K562 (cell line): ENCODE results near the gene PCNX2. TPM values are rescaled to one million over a fixed set of nuclear protein-coding genes. Genes with fewer than 3 reads are reported as not detected.

ENCODE experiments used
- BCL6 ChIP-seq: fragments of 250-450 bp; sonication (Bioruptor Pico); IDR thresholded peaks from 2 replicates; pipeline ENCODE4 v1.4.0; 2020
- E2F1 ChIP-seq: sonication (generic); formaldehyde crosslinking; IDR thresholded peaks from 2 replicates; pipeline ENCODE4 v1.8.1; 2023; ENCODE audit warnings: mild to moderate bottlenecking, missing genetic modification reagents, moderate library complexity
- E2F6 ChIP-seq, 2 experiments: IDR thresholded peaks; 2 replicates each; pipeline ENCODE4 v1.6.1; 2011; ENCODE audit warnings: borderline replicate concordance in 1 of 2, control low read depth in 1 of 2, low read depth in 1 of 2, low read length in 1 of 2, mild to moderate bottlenecking in 1 of 2, mixed read lengths in 1 of 2, moderate library complexity in 1 of 2; ENCODE audit not compliant: insufficient read depth in 1 of 2, insufficient read length in 1 of 2, poor library complexity in 1 of 2, severe bottlenecking in 1 of 2; ENCODE audit errors: extremely low read depth in 1 of 2
- HNRNPLL ChIP-seq: fragments of 200-400 bp; formaldehyde crosslinking; IDR thresholded peaks from 2 replicates; pipeline ENCODE4 v1.6.1; 2017; ENCODE audit warnings: low read length, low read depth, mild to moderate bottlenecking; ENCODE audit not compliant: poor library complexity, severe bottlenecking
- ILF3 ChIP-seq: fragments of 450-650 bp; IDR thresholded peaks from 2 replicates; pipeline ENCODE4 v1.6.1; 2018; ENCODE audit warnings: antibody characterized with exemption, mild to moderate bottlenecking, moderate library complexity, borderline replicate concordance
- KHSRP ChIP-seq: fragments of 450-650 bp; IDR thresholded peaks from 2 replicates; pipeline ENCODE4 v1.6.1; 2017
- PHB2 ChIP-seq: fragments of 450-650 bp; IDR thresholded peaks from 2 replicates; pipeline ENCODE4 v1.6.1; 2017; ENCODE audit warnings: low read depth
- PRDM10 ChIP-seq: fragments of 450-650 bp; IDR thresholded peaks from 2 replicates; pipeline ENCODE4 v1.6.1; 2018; ENCODE audit not compliant: partially characterized antibody
- RAD21 ChIP-seq, 2 experiments: fragments of 250-450 bp in 1 of 2; fragments of 450-650 bp in 1 of 2; sonication (Bioruptor Pico) in 1 of 2; formaldehyde crosslinking in 1 of 2; IDR thresholded peaks in 1 of 2; conservative IDR thresholded peaks in 1 of 2; 2 replicates each; pipeline versions ENCODE4 v1.4.0 to v1.8.0; 2020 to 2022; ENCODE audit warnings: mild to moderate bottlenecking in 2 of 2, moderate library complexity in 1 of 2
- RCOR1 ChIP-seq, 2 experiments: IDR thresholded peaks; 2 replicates each; pipeline ENCODE4 v1.6.1; 2012; ENCODE audit warnings: low read depth in 2 of 2, low read length in 2 of 2, borderline replicate concordance in 1 of 2, improper control_type of control experiment in 1 of 2
- SNIP1 ChIP-seq: fragments of 450-650 bp; IDR thresholded peaks from 2 replicates; pipeline ENCODE4 v1.7.1; 2017; ENCODE audit warnings: low read depth, mild to moderate bottlenecking
- YBX1 ChIP-seq: fragments of 450-650 bp; IDR thresholded peaks from 2 replicates; pipeline ENCODE4 v1.7.1; 2016; ENCODE audit warnings: mild to moderate bottlenecking
- ZBTB17 ChIP-seq: fragments of 450-650 bp; formaldehyde crosslinking; IDR thresholded peaks from 2 replicates; pipeline ENCODE4 v1.4.0; 2020; ENCODE audit warnings: mild to moderate bottlenecking
- ZNF311 ChIP-seq: fragments of 250-450 bp; sonication (Bioruptor Pico); IDR thresholded peaks from 2 replicates; pipeline ENCODE4 v1.4.0; 2020; ENCODE audit warnings: mild to moderate bottlenecking, moderate library complexity
- ZNF785 ChIP-seq: fragments of 250-450 bp; sonication (Bioruptor Pico); IDR thresholded peaks from 2 replicates; pipeline ENCODE4 v1.4.0; 2020; ENCODE audit warnings: mild to moderate bottlenecking
- polyA plus RNA-seq, 8 experiments: library from polyadenylated mRNA; depleted of rRNA in 4 of 8; stranded (reverse) in 5 of 8; unstranded in 3 of 8; fragments of >200 nt; fragmentation: Nextera tagmentation in 2 of 8; fragmentation: Illumina TruSeq in 1 of 8; extraction: Ambion mirVana in 2 of 8; extraction: Trizol in 1 of 8; gene quantifications; 2 replicates each; pipeline versions ENCODE4 v1.2.1 to v1.2.3, GENCODE V29; 2011 to 2014; ENCODE audit warnings: inconsistent platforms in 1 of 8, missing spikeins in 1 of 8
- total RNA-seq, 7 experiments: library from RNA; depleted of rRNA in 6 of 7; stranded (reverse); fragments of >200 nt in 6 of 7; fragmentation: Illumina TruSeq in 2 of 7; extraction: Trizol in 2 of 7; gene quantifications; 2 replicates each; pipeline versions ENCODE4 v1.2.1 to v1.2.3, GENCODE V29; 2011 to 2021; ENCODE audit warnings: low replicate concordance in 1 of 7
- TF ChIP-seq, protein P1 (sequence below): fragments of 250-450 bp; sonication (Bioruptor Pico); IDR thresholded peaks from 2 replicates; pipeline ENCODE4 v1.9.0; 2021; ENCODE audit warnings: mild to moderate bottlenecking, inconsistent platforms
- TF ChIP-seq, protein P2 (sequence below), 2 experiments: fragments of 200-800 bp in 1 of 2; sonication (Bioruptor generic) in 1 of 2; sonication (generic) in 1 of 2; formaldehyde crosslinking in 1 of 2; IDR thresholded peaks in 1 of 2; conservative IDR thresholded peaks in 1 of 2; 2 replicates each; pipeline versions ENCODE4 v1.5.0 to v1.6.1; 2016 to 2020; ENCODE audit warnings: missing compliant biosample characterization in 1 of 2, missing genetic modification characterization in 1 of 2, missing genetic modification reagents in 1 of 2

Gene PCNX2
- total and polyA plus RNA-seq, 9 of the 15 experiments (the other 6 are each of a cell fraction or from before 2014, with no cell fraction given) = 0.07 to 0.33 TPM; not detected in 7

DNA sequence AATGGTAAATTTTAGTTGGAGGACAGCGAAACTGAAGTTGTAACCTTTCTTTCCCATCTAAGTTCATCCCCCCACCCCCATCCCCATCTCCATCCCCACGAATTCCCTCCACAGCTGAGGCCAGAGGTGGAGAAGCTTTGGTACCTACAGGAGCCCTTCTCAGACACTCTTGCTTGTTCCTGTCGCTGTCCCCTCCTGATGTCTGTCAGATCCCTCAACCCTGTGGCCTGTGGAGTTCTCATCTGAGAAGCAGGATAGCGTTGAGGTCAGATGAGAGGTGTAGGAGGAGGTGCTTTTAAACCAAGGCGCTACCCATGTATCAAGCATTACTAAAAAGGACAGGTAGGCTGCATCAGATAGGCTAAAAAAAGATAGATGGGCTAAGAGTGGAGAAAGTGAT is 344.3 kb downstream of the PCNX2 start (continued):
- TF ChIP-seq E2F6 (IDR thresholded peaks at IDR 0.05; ENCODE audit: borderline replicate concordance in 1 of 2, extremely low read depth in 1 of 2, insufficient read depth in 1 of 2, insufficient read length in 1 of 2, low read depth in 1 of 2, low read length in 1 of 2, poor library complexity in 1 of 2, severe bottlenecking in 1 of 2) (no peak), PHB2 (no peak), ZNF311 (no peak), ZBTB17 (CRISPR knock-in tag) (no peak), HNRNPLL (no peak), RCOR1 (IDR thresholded peaks at IDR 0.05; ENCODE audit: borderline replicate concordance in 1 of 2, low read depth in 2 of 2, low read length in 2 of 2) (0 out of 4 replicates have a peak, but pooled peaks of 1 of the 2 experiments have one; percentile 37), RAD21 (CRISPR knock-in tag; conservative IDR thresholded peaks at IDR 0.05 in 1 of 2, IDR thresholded peaks at IDR 0.05 in 1 of 2) (no peak), KHSRP (no peak), PRDM10 (no peak), ILF3 (no peak), SNIP1 (no peak), YBX1 (no peak), BCL6 (CRISPR knock-in tag) (no peak), ZNF785 (CRISPR knock-in tag) (no peak), E2F1 (no peak)
- TF ChIP-seq, protein P1, sequence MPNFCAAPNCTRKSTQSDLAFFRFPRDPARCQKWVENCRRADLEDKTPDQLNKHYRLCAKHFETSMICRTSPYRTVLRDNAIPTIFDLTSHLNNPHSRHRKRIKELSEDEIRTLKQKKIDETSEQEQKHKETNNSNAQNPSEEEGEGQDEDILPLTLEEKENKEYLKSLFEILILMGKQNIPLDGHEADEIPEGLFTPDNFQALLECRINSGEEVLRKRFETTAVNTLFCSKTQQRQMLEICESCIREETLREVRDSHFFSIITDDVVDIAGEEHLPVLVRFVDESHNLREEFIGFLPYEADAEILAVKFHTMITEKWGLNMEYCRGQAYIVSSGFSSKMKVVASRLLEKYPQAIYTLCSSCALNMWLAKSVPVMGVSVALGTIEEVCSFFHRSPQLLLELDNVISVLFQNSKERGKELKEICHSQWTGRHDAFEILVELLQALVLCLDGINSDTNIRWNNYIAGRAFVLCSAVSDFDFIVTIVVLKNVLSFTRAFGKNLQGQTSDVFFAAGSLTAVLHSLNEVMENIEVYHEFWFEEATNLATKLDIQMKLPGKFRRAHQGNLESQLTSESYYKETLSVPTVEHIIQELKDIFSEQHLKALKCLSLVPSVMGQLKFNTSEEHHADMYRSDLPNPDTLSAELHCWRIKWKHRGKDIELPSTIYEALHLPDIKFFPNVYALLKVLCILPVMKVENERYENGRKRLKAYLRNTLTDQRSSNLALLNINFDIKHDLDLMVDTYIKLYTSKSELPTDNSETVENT (CRISPR knock-in tag) = no peak
- TF ChIP-seq, protein P2, sequence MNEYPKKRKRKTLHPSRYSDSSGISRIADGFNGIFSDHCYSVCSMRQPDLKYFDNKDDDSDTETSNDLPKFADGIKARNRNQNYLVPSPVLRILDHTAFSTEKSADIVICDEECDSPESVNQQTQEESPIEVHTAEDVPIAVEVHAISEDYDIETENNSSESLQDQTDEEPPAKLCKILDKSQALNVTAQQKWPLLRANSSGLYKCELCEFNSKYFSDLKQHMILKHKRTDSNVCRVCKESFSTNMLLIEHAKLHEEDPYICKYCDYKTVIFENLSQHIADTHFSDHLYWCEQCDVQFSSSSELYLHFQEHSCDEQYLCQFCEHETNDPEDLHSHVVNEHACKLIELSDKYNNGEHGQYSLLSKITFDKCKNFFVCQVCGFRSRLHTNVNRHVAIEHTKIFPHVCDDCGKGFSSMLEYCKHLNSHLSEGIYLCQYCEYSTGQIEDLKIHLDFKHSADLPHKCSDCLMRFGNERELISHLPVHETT (CRISPR knock-in tag; conservative IDR thresholded peaks at IDR 0.05 in 1 of 2, IDR thresholded peaks at IDR 0.05 in 1 of 2) = no peak
